Gastrocnemius medialis (tissue), 4 donors: ENCODE results near the gene TFDP2.

Experiments used
- CTCF ChIP-seq, 5 experiments: fragments of 450-650 bp in 3 of 5; fragments of 200-600 bp in 2 of 5; sonication (generic) in 2 of 5; IDR thresholded peaks in 4 of 5; conservative IDR thresholded peaks in 1 of 5; 1 replicate in 4 of 5; 2 replicates in 1 of 5; pipeline ENCODE4 v1.5.1; 2016 to 2019; ENCODE audit warnings: antibody characterized with exemption in 5 of 5, mild to moderate bottlenecking in 3 of 5, moderate library complexity in 3 of 5
- POLR2A ChIP-seq, 2 donors: fragments of 450-650 bp; IDR thresholded peaks; one replicate each; pipeline ENCODE4 v1.6.1; 2017; ENCODE audit warnings: antibody characterized with exemption in 2 of 2, mild to moderate bottlenecking in 2 of 2, moderate library complexity in 2 of 2

DNA sequence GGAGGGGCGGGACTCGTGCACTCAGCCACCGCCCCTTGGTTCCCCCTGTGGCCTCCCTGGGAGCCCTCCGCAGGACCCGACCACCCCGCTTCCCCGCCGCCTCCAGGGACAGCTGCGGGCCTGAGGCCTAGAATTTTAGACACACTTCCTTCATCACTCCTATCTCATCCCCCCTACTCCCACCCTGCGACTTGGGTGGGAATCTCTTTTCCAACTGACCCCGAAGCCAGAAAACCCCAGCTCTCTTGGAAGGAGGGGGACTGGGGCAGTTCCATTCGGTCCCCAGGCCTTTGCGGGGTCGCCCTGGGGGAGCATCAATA lies 289 bp upstream of the TFDP2 start:
- TF ChIP-seq CTCF (IDR thresholded peaks at IDR 0.05 in 4 of 5, conservative IDR thresholded peaks at IDR 0.05 in 1 of 5) (no peak), POLR2A (IDR thresholded peaks at IDR 0.05) (no peak)
